Stimulated activated naive CD4-positive, alpha-beta T cell treated with Interleukin-2 at 50 U/mL for 16 hours (primary cell): Measurements from ENCODE around the gene SREBF1.

ENCODE experiments used
- DNase-seq: peaks from one replicate; lab custom pipeline; 2025; lab: John Stamatoyannopoulos, UW

SREBF1 gene

DNA sequence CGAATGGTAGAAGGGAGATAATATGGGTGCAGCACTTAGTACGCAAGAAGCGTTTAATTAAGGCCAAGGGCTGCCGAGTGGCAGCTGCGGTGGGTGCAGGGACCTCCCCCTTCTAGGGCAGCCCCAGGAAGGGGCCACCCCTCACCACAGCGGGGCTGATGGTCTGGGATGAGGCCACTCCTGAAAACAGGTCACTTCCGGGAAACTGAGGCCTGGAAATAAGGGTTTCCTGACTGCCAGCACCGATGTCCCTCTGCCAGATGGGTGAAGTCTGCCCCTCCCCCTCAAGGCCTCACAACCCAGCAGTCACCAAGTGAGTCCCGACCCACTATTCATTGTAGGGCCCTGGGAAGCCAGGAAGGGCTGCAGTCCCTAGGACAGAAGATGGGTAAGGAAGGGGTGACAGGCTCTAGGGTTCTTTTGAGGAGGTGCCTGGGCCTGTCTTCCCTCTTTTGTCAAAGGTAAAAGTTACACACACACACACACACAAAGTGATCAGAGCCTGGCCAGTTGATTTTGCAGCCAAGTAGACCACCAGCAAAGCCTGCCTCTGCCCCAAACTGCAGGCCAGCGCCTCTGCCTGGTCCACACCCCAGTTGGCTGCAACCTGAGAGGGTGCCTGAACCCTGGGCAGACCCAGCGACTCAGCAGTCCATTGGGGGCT lies 12.5 kb downstream of the SREBF1 start:
- DNase-seq: no peak

DNA sequence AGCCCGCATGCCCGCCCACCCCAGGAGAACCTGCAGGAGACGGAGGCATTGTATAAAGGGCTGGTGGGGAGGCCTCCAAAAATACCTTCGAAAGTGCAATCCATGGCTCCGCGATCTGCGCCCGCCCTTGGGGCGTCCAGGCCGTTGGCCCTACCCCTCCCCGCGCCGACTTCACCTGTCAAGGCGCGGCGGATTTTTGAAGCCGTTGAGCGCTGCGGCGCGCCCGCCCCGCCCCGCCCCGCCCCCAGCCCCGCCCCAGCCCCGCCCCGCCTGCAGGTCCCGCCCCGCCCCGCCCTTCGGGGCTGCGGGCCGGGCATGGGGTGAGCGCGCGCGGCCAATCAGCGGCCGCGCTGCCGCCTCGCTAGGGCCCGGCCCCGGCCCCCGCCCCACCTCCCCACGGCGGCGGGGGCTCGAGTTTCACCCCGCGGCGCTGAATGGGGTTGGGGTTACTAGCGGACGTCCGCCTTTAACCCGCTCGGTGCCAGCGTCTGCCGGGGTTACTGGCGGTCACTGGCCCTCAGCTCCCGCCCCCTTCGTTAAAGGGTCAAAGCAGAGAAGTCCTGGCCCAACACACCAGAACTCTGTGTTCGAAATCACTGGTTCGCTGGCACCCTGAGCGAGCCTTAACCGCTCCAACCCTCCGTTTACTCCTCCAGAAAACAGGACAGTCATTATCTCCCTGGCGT lies 13.2 kb downstream of the SREBF1 start:
- DNase-seq: peak; percentile 70

DNA sequence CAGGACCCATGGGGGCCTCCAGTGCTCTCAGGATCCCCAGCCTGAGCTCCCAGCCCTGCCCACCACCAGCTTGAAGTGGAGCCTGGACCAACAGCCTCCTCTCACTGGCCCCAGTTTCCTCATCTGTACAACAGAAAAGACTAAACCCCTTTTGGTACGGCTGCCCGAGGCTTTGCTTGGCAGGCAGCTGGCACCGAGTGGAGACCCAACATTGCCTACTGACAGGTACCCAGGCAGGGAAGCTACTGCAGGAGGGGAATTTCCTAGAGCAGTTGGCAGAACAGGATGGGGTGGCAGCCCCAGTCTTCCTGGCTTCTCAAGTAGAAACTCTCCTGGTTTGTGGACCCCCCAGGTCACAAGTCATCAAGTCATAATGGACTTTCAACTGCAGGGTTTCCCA lies 14.2 kb downstream of the SREBF1 start:
- no peak for DNase-seq

DNA sequence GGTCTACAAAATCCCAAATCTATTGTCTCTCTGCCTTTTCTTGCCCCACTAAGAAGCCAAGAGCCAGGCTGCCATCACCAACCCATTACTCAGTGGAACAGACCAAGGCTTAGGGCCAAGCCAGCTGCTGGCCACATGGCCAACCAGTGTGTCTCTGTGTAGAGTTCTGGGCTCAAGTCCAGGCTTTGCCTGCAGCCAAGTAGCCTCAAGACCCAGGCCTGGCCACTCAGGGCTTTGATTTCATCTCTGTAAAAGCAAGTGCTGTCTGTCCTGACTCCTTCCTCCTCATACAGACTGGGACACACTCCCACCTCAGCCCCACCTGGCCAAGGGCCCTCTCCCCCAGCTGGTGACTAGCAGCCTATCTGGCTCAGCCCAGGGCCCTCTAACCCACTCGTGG lies 14.6 kb downstream of the SREBF1 start:
- no peak for DNase-seq

DNA sequence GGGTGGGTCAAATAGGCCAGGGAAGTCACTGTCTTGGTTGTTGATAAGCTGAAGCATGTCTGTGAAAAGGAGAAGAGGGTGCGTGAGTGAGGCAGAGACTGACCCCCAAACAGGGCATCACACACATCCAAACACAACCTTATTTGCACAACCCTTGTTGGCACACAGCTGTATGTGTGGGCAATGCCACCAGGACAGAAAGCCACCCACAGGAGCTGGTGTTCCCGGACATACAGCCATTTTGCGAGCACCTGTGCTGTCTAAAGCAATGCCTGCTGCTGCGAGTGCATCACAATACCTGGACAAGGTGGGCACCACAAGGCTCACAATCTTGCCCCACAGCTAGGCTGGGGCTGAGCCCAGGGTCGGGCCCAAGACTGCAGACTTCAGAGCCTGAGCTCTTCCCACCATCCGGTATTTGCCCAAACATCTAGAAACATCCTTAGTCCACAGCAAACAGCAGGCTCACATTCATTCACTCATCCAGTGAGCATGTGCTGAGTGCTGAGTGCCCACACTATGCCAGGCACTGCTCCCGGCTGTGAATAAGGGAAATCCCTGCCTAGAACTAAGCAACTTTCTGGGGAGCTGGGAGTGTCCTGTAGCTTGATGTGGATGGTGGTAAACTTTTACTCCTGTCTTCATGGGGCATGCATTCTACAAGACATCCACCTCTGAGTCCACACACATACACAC lies 16.2 kb downstream of the SREBF1 start:
- no peak for DNase-seq

DNA sequence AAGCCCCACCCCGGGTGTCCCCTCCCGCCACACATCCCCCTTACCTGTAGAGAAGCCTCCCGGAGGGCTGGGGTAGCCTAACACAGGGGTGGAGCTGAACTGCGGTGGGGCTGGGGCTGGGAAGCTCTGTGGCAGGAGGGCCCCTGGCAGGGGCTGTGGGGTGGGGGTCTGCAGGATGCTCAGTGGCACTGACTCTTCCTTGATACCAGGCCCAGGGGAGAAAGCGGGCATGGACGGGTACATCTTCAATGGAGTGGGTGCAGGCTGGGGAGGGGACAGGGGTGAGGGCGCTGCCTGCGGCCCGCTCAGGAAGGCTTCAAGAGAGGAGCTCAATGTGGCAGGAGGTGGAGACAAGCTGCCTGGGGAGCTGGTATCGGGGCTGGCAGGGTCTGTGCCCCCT lies 16.7 kb downstream of the SREBF1 start:
- DNase-seq: no peak

DNA sequence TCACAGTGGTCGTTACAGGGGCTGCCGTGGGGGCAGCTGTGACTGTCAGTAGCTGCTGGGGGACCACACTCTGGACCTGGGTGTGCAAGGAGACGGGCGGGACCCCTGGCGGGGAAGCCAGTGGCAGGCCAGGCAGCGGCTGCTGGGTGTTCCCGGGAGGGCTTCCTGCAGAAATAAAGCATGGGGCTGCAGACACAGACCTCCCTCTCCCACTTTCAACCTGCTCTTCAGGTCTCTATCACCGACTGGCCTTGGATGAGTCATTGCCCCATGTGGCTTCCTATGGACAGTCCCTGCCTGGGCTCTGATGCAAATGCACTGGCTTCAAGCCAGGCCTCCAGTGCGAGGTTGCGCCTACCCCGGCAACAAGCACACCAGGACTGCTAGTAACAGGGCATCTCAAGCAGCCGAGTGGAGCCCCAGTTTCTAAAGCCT lies 17.2 kb downstream of the SREBF1 start:
- peak; percentile 65 for DNase-seq

DNA sequence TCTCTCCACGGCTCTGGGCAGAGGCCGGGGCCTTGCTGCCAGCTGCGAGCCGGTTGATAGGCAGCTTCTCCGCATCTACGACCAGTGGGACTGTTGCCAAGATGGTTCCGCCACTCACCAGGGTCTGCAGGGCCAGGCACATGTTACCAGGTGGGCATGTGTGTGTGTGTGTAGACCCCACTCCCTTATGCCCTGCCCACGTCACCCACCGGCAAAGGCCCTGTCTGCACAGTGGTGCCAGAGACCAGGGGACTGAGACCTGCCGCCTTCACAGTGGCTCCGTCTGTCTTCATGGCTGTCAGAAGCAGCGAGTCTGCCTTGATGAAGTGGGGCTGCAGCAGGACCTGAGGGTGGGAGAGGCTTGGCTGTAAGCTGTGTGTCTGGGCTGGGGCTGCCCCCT lies 17.7 kb downstream of the SREBF1 start:
- DNase-seq: no peak

DNA sequence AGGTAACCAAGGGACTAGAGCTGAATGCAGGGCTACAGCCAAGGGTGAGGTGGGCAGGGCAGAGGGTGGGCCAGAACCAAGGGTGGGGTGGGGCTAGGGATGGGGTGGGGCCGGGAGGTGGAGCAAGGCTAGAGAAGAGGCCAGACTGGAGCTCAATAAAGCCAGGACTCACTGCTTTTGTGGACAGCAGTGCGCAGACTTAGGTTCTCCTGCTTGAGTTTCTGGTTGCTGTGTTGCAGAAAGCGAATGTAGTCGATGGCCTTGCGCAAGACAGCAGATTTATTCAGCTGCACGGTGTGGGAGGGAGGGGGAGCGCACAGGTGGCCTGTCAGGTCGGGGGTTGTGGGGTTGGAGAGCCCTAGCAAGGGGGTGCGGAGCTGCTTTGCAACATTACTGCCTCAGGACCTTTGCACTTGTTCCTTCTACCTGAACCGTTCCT lies 18.7 kb downstream of the SREBF1 start:
- DNase-seq: no peak

DNA sequence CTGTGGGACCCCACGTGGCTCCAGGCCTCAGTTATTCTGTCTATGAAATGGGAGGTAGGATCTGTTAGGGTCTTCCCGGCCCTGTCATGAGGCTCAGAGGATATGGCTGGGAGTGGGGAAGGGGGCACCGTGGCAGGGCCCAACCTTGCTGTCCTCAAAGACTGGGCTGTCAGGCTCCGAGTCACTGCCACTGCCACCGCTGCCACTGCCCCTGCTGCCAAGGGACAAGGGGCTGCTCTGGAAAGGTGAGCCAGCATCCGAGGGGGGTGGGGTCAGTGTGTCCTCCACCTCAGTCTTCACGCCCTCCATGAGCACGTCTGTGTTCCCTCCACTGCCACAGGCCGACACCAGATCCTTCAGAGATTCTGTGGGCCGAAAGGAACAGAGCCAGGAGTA lies 19.2 kb downstream of the SREBF1 start:
- no peak for DNase-seq

DNA sequence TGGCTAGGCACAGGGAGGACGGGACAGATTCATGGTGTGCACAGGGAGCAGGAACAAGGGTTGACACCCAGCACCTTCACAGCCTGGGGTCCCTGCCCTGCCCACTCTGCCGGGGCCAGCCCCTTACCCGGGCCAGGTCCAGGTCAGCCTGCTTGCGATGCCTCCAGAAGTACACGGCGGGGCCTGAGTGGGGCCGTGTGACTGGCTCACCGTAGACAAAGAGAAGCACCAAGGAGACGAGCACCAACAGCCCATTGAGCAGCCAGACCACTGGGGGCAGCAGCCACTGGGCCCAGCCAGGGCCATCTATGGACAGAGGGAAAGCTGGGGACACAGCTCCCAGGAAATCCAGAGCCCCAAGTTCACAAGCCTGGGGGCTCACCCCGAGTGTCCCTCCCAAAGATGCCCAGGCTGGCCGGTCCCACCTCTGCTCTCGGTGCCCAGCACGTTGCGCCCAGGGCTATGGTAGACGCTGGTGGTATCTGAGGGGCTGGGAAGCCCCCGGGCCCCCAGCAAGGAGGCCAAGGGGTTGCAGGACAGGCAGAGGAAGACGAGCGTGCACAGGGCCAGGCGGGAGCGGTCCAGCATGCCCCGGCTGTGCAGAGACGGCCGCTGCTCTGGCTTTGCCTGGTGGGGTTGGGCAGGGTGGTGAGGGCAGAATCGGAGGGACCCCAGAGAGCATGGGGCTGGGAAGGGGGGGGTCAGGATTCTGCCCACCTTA lies 19.8 kb downstream of the SREBF1 start:
- no peak for DNase-seq

DNA sequence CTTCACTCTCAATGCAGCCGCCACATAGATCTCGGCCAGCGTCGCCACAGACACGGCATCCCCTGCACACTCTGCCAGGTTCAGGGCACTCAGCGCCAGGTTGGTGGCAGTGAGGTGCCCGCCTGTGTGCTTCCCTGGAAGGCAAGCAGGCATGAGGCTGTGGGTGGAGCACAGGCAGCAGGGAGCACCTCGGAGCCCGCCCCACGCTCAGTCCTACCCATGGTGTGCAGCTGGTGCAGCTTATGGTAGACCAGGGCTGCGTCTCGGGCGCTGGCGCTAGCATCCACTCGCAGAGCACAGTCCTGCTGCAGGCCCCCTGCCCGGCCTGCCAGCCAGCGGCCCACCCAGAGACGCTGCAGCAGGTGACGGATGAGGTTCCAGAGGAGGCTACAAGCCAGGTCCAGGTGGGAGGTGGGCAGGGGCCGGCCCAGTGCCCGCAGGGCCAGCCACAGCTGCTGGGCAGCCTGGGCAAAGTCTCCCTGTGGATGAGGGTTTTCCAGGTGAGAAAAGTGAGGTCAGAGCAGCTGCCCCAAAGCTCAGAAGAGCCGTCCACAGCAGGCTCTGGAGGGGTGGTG lies 20.5 kb downstream of the SREBF1 start:
- no peak for DNase-seq

DNA sequence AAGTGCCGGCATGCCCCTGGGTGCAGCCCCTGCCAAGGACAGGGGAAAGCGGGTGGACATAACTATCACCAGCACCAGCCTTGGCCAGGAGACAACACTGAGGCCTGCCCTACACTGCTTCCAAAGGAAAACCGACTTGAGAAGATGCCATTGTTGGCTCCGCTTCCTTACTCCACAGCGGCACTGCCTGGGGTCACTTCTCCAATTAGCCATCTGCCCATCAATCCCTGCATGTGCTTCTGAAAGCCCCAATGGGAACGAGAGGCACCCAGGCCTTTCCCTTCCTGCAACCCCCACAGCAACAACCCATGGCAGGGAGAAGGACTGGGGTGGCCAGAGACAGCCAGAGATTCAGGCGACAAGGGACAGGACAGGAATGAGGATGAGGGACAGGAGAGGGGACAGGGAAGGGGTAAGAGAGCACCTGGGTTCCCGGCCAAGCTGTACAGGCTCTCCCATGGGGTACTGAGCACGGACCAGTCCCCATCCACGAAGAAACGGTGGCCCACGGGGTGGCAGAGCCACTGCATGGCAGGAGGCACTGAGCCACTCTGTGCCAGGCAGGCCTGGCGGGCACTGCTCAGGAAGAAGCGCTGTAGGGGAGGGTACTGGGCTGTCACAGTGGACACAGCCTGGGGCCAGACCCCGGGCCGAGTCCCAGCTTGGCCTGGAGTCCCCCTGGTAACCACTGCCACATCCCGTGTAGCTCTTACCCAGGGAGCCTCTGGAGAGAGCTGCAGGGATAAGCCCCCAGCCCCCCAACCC lies 21.2 kb downstream of the SREBF1 start:
- no peak for DNase-seq

DNA sequence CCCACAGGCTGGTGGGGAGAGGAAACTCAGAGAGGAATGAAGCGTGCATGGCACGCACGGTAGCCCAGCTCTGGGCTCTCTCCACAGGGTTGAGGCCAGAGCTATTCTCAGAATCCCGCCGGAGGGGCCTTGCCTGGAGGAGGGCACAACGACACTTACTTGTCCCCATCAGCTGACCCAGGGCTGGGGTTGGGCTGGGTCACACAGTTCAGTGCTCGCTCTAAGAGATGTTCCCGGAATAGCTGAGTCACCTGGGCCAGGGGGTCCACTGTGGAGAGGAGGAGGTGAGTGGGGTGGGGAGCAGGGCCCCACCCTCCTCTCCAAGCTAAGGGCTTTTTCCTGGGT lies 21.8 kb downstream of the SREBF1 start:
- DNase-seq: no peak

DNA sequence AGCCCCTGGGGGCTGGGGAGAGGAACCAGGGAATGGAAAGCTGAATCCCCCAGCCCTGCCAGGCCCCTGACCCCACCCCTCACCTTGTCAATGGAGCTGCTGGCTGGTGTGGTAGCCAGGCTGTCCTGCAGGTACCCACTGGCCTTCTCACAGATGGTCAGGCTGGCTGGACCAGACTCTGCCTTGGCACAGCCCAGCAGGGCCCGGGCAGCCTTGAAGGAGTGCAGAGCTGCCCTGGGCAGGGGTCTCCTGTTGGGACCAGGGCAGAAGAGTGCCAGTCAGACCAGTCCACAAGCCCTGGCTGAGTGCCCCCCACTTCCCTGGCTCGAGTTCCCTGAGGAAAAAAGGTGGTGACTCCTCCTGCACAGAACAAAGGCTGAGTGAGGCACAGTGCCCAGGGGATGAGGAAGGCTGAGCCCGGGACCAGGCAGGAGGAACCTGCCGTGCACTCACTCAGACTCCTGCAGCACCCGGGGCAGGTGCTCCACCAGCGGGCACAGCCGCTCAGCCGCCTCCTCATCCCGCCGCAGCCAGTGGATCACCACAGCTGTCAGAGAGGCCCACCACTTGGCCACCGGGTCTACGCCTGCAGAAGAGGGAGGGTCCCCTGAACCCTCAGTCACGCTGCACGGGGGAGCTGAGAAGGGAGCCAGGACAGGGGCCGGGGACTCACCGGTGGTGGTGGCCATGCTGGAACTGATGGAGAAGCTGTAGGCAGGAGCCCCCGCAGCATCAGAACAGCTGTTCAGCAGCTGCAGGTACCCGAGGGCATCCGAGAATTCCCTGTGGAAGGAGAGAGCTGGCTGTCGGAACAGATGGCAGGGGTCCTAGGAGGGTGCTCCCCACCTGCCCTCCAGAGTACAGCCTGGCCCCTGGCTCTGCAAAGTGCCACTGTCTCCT lies 22.4 kb downstream of the SREBF1 start:
- no peak for DNase-seq

DNA sequence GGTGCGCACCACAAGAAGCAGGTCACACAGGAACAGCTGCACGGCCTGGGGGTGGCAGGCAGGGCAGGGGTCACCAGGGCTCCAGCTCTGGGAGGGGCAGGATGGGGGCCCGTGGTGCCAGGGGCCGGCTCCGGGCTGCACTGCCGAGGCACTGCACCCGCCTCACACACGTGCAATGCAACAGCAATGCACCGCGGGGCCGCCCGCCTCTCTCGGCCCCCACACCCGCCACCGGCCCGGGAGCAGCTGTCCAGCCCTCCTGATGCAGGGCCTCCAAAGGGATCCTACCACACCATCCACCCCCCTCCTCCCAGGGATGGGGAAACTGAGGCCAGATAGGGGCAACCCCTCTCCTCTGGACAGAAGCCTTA lies 23.1 kb downstream of the SREBF1 start:
- no peak for DNase-seq

DNA sequence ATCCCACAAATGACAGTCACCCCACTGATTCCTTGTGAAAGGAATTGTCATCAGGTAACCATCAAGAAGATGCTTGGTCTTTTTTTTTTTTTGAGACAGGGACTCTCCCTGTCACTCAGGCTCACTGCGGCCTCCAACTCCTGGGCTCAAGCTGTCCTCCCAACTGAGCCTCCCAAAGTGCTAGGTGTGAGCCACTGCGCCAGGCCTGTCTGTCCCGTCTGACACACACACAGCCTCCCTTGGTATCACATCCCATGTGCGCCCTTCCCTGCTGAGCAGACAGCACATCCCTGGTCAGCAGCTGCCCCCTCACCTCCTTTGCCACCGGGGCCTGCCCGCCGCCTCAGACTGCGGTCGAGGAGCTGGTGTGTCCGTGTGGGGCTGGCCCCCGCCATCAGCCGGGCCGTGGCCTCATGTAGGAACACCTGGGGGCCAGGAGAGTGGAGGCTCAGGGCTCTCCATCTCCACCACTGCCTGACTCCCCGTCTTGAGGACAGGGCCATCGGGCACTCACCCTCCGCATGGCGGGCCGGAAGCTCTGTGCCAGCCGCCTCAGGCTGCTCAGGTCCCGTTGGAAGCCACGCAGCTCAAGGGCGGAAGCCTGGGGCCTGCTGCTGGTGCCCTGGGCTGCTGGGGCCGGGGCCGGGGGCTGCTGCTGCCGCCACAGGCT lies 23.6 kb downstream of the SREBF1 start:
- DNase-seq: no peak

DNA sequence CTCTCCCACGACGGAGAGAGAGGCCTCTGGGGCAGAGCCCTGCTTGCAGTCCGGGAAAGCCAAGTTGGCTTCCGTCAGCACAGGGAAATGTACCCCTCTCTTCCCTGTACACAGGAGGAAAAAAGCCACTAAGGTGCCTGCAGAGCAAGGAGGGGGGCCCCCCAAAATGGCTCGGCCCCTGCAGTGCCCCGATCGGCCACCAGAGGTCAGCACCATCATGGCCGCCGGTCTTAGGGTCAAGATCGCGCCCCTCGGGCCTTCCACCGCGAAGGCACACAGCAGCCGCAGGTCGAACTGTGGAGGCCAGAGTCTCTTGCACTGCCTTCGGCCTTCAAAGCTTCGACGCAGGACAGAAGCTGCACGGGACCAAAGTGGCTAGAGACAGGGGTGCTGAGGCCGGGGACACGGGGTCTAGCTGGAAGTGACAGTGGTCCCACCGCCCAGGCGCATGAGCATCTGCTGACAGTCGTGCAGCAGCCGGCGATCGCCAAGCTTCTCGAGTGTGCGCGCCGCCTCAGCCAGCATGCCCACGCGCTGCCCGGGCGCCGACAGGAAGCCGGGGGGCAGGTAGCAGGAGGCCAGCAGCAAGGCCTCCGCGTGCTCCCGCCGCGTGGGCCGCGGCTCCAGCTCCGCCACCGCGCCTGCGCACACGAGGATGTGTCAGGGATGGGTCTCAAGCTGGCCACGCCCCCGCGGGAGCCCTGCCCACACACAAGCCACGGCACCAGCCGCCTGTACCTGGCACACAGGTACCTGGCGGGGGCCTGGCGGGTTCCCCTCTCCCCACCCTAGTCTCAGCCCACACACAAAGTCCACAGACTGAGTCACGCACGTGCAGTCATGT lies 24.4 kb downstream of the SREBF1 start:
- DNase-seq: peak; percentile 43
